Measurements from ENCODE around the gene TNRC18.

GRCh38 chr7:5396999-5397663, 26.5 kb downstream of the TNRC18 start:
- TF ChIP-seq, protein P1, sequence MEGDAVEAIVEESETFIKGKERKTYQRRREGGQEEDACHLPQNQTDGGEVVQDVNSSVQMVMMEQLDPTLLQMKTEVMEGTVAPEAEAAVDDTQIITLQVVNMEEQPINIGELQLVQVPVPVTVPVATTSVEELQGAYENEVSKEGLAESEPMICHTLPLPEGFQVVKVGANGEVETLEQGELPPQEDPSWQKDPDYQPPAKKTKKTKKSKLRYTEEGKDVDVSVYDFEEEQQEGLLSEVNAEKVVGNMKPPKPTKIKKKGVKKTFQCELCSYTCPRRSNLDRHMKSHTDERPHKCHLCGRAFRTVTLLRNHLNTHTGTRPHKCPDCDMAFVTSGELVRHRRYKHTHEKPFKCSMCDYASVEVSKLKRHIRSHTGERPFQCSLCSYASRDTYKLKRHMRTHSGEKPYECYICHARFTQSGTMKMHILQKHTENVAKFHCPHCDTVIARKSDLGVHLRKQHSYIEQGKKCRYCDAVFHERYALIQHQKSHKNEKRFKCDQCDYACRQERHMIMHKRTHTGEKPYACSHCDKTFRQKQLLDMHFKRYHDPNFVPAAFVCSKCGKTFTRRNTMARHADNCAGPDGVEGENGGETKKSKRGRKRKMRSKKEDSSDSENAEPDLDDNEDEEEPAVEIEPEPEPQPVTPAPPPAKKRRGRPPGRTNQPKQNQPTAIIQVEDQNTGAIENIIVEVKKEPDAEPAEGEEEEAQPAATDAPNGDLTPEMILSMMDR (IDR thresholded peaks at IDR 0.05) = no peak
- no peak for TF ChIP-seq EP300 (IDR thresholded peaks at IDR 0.05)
